Suppressor macrophage treated with lipopolysaccharide for 4 hours (primary cell): ENCODE results near the gene CFAP99.
A peak's percentile ranks its signal among the peaks of the same experiment; 100 is the strongest.

Experiments
- DNase-seq: peaks from one replicate; pipeline ENCODE4 v3.0.0-alpha.2; 2020

The CFAP99 gene

GRCh38 chr4:2418650-2419571, at the start of gene CFAP99:
Gene CFAP99, plus strand, starts transcription at chr4:2418955.
- peak; percentile 99 for DNase-seq

DNA sequence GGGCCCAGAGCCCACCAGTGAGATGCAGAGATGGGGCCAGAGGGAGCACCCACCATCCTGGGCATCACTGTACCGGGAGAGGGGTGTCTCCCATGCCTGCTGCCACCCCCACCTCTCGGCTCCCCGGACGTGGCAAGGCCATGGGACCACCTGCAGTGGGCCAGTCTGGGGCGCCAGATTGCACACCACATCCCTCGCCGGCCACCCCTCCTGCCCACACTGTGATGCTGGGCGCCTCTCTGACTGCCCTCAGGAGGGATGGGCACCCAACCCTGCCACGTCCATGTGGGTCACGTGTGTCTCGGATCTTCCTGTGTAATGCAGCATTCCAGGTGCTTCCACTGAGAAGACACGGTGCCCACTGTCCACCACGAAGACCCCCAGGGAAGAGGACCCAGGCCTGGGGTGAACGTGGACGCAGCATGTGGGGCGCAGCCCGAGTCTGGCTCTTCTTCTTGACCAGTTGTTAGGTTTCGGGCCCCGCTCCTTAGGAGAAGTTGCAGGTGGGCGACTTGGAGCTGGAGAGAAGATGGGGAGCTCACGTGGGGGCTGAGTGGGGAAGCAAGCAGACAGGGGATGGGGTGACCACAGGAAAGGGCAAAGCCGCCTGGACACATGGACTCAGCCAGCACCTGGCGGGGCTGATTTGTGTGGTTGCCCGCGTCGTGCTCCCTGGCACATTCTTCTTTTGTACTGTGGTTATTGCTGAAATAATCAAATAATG, 48.0 kb upstream of the CFAP99 start:
- DNase-seq = no peak

DNA sequence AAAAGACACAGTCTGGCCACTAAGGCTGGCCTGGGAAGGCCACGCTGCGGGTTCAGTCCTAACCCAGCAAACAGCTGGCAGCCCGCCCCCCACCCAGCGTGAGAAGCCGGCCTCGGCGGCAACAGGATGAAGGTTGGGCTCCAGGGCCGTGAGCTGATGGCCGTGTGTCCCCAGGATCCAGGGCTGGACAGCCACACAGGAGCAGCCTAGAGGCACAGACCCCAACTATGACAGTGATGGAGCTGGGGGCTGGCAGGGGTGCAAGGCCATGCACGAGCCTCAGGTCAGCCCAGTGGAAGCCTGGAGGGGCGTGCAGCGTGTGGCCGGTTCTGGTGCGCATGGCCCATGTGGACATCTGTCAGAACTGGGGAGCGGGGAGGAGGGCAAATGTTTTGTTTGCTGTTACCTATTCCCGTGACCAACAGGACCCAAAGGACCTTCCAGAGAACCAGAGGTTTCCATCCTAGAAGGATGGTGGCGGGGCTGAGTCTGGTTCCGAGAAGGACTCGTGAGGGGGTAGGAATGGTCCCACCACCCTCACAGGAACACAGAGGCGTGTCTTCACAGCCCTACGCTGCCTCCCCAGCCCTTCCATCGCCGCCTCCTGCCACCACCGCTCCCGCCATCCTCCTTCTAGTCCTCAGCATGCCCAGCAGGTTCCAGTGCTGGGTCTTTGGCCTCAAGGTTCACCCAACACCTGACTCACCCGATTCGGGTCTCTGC, 46.8 kb upstream of the CFAP99 start:
- DNase-seq = no peak

DNA sequence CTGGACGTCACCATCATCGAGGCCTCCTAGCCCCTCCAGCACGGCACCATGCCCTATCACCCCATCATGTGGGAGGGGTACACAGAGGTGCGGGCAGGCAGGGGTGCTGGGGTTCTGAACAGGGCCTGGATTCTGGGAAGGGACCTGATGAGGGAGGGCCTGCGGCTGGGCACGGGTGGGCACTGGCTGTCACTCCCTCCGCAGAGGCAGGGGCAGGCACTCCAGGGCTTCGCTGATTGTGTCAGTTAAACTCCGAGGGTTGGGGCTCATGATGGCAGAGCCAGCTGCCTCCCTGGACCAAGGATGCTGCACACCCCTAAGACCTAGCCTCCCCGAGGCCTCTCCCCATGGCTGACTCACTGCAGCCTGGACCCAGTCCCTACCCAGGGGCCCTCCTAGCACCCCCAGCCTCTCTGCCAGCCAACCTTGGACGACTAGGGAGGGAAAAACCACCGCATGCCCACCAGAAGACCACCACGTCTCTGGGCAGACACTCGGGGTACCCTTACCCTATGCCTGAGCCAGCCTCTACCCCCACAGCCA, 46.2 kb upstream of the CFAP99 start:
- DNase-seq = no peak

DNA sequence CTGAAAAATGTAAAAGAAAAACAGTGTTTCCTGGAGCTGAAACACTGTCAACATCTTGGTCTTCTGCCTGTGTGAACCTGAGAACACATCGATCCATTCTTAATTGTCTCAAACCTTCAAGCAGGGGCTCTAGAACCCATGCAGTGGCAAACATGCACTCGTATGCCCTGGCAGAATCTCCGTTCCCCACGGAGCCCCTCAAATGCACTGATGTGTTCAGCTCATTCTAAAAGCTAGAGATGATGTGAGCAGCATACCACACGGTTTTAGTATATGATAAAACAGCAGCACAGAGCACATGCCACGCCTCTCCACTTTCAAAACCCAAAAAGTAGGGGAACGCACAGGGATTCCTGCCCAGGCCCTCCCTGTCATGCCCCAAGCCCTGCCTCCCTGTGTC, 45.2 kb upstream of the CFAP99 start:
- no peak for DNase-seq

GRCh38 chr4:2375427-2375826, 43.3 kb upstream of the CFAP99 start:
- DNase-seq = no peak

DNA sequence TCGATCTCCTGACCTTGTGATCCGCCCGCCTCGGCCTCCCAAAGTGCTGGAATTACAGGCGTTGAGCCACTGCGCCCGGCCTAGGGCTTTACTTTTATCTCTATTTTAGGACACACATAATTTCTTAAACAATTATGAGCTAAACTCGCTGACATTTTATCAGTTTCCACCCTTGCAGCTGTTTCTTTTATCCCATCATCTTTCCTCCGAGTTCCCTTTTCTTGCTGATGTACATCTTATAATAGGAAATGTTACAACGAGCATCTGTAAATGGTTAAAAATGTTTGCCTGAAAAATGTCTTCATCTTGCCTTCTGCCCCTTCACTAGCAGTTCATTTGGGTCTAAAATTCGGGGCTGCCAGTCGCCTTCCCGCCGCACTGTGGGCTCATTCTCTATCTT, 41.5 kb upstream of the CFAP99 start:
- DNase-seq = no peak

DNA sequence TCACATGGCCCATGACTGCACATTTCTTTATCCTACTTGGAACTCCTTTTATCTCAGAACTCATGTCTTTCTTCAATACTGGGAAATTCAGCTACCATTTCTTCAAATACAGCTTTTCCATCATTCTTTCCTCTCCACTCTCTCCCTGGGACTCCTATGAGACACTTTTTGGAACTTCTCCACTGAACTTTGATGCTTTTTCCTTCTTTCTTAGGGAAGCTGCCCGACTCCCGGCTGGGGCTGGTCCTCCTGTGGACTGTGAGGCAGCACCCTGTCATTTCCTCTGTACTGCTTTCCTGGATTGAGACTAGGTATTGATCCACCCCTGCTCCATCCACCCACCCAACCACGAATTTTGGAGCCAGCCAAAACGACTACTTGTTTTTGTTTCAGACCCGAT, 40.4 kb upstream of the CFAP99 start:
- DNase-seq = no peak

GRCh38 chr4:2378898-2379297, 39.9 kb upstream of the CFAP99 start:
- no peak for DNase-seq

- DNase-seq = peak; percentile 25
Observed at GRCh38 chr4:2380589-2380988, 38.2 kb upstream of the CFAP99 start.

GRCh38 chr4:2382769-2383202, 36.0 kb upstream of the CFAP99 start:
- peak; percentile 64 for DNase-seq

DNA sequence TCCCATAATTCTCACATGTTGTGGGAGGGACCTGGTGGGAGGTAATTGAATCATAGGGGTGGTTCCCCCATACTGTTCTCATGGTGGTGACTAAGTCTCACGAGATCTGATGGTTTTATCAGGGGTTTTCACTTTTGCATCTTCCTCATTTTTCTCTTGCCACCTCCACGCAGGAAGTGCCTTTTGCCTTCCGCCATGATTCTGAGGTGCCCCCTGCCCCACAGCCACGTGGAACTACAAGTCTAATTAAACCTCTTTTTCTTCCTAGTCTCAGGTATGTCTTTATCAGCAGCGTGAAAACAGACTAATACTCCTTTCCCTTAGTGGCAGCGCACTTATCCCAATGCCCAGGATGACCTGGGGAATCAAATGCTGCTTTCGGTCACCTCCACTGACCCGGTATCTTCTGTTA, 35.5 kb upstream of the CFAP99 start:
- peak; percentile 81 for DNase-seq

GRCh38 chr4:2383760-2384159, 35.0 kb upstream of the CFAP99 start:
- DNase-seq = peak; percentile 58

- DNase-seq = no peak
Observed at GRCh38 chr4:2384245-2384644, 34.5 kb upstream of the CFAP99 start.

GRCh38 chr4:2385516-2385915, 33.2 kb upstream of the CFAP99 start:
- no peak for DNase-seq

- DNase-seq = no peak
Observed at GRCh38 chr4:2386717-2387116, 32.0 kb upstream of the CFAP99 start.

GRCh38 chr4:2387218-2387617, 31.5 kb upstream of the CFAP99 start:
- no peak for DNase-seq

DNA sequence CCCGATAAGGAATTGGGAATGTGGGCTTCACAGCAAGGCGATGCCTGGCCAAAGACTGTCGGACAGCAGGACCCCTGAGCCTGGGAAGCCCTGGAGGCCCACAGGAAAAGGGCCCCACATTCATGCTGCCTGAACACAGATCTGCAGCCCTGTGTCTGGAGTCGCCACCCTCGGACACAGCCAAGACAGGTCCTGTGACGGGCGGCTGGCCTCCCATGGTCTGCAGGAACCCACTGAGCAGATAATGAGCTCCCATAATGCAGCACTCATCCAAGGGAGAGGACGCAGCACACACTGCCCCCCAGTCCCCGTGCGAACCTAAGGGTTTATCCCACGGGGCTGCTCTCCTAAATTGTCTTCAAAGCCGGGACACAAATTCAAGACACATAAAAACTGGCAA, 30.9 kb upstream of the CFAP99 start:
- DNase-seq = no peak

DNA sequence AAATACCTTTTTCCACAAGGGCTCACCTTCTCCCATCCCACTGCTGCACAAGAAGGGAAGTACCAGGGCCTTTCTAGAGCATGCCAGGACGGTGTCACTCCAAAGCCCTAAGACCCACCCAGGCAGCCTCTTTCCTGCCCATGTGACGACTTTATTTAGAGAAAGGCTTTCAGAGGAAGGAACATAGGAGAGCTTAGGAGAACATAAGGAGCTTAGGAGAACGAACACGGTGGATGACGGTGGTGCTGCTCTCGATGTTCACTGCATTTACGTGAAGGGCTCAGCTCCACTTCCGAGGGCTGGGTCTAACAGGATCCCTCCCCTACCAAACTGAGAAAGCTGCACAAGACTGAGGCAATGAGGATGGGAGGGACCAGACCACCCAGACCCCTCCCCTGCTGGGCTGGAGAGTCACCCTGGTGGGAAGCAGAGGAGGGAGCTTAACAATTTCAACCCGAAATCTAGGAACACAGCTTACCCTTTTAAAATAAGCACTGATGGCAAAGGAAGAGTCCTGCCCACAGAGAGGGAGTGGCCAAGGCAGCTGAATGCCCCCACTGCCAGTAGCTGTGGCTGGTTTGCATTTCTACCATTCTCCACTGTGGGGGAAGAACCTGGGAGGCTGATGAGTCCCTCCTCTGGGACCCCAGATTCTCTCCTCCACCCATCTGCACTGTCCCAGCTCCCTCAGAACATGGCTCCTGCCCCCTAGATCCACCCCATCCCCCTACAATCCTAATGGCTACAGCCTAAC, 30.1 kb upstream of the CFAP99 start:
- no peak for DNase-seq

GRCh38 chr4:2389691-2390090, 29.1 kb upstream of the CFAP99 start:
- DNase-seq = no peak

GRCh38 chr4:2390146-2390545, 28.6 kb upstream of the CFAP99 start:
- peak; percentile 47 for DNase-seq

DNA sequence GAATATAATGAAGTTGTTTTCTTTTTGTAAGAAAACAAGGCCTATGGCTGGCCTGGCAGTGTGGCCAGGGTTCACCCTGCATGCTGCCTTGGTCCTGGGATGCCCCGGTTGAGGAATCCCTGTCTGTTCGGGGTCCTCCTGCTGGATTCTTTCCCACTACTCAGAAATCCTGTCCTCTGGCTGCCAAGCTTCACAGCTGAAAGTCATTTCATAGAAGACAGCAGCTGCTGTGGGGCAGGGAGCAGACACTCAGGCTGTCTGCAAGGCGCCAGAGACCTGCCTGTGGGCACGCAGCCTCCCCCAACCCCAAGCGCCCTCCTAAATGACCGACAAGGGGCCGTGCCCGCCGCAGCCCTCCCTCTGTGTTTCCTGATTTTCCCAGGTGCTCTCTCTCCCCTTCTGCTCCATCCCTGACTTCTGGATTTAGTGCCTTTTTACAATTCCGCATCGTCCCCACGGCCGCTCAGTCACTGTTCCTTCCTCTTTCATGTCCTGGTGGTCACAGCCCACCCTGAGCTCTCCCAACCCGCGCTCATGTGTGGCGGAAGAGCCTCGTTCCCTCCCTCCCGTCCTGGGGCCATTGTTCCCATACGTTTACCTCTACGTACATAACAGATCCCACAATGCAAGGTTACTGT, 27.9 kb upstream of the CFAP99 start:
- no peak for DNase-seq
